Measurements from ENCODE around the gene STMN3.

DNA sequence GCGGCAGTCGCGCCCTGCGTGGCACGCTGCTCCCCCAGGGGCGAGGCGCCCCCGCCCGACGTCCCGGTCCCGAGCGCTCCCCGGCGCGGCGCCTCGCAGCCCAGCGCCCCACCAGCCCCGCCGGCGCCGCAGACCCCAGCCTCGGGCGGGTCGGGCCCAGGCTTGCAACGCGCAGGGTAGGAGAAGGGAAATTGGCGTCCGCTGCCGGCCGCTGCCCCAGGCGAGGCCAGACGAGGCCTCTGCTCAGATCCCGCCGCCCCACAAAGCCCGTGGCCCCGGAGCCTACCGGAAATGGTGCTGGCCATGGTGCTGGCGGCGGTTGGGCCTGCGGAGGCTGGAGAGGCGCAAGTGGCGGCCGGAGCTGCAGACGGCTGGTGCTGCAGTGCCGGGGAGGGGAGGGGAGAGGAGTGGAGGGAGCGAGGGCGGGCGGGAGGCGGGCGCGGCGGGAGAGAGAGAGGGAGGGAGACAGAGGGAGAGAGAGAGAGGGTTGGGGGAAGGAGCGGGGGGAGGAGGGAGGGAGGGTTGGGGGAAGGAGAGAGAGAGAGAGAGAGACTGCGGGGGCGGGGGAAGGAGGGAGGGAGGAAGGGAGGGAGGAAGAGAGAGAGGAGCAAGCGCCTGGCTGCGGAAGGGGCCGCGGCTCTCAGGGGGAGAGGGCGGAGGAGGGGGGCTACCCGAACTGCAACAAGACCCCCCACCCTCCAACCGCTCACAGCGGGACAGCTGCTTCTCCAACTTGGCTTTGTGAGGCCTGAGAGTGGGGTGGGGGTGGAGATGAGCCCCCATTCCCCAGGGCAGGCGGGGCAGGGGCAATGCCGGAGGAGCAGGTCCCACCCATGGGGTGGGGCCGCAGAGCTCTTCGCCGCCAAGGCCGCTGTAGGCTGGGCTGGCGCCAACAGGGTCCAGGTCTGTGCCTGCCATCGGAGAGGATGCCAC is at the start of gene STMN3:
- peak; percentile 97; the same call in 1 of the 2 replicates for TF ChIP-seq SIN3A (IDR thresholded peaks at IDR 0.05; ENCODE audit: borderline replicate concordance, insufficient read depth, low read length)
- peak; percentile 63; the same call in 1 of the 2 replicates for TF ChIP-seq POLR2AphosphoS5 (IDR thresholded peaks at IDR 0.05; ENCODE audit: low read depth, low read length)
- peak; percentile 75 for TF ChIP-seq TAF1 (IDR thresholded peaks at IDR 0.05; ENCODE audit: borderline replicate concordance, insufficient read depth, low read length)

All from PFSK-1 (cell line).